Measurements from ENCODE around the gene COL17A1. TPM values are rescaled to one million over a fixed set of nuclear protein-coding genes. Genes with fewer than 3 reads are reported as not detected.

Gene COL17A1
- polyA plus RNA-seq, 1 experiment, result not detected

Other genes starting within 250 kb of the COL17A1 start
- gene SH3PXD2A, start 230.3 kb downstream of the COL17A1 start, polyA plus RNA-seq (2011; rRNA removed), result 22.9 and 27.8 TPM in 2 replicates
- gene STN1, start 167.7 kb downstream of the COL17A1 start, polyA plus RNA-seq (2011; rRNA removed), result 17.1 and 19.0 TPM in 2 replicates
- gene SLK, start 118.7 kb downstream of the COL17A1 start, polyA plus RNA-seq (2011; rRNA removed), result 12.3 and 16.5 TPM in 2 replicates
- gene SFR1, start 36.3 kb upstream of the COL17A1 start, polyA plus RNA-seq (2011; rRNA removed), result 2.6 and 3.9 TPM in 2 replicates
- gene CFAP43, start 146.5 kb upstream of the COL17A1 start, polyA plus RNA-seq (2011; rRNA removed), result 0.07 TPM in 1 of 2 replicates, not detected in the other
- gene GSTO1, start 169.0 kb upstream of the COL17A1 start, polyA plus RNA-seq (2011; rRNA removed), result 185 and 227 TPM in 2 replicates
- 1.7 TPM in 2 replicates for gene GSTO2, start 183.3 kb upstream of the COL17A1 start, polyA plus RNA-seq (2011; rRNA removed)

All from AG04450 (cell line).